Measurements from ENCODE around the gene SUPT4H1.
A peak's percentile ranks its signal among the peaks of the same experiment; 100 is the strongest.

SUPT4H1 gene

GRCh38 chr17:58351831-58352595 is at the start of gene SUPT4H1:
SUPT4H1 (minus strand) TSS chr17:58352201; CDS start chr17:58352135, 66 bp downstream.
- peak; percentile 95 for DNase-seq
- peaks cover 55% of the 10 kb centered on the region for H3K4me1 ChIP-seq (ENCODE audit: insufficient read depth, low read length)
- peaks cover 53% of the 10 kb centered on the region for H3K36me3 ChIP-seq (ENCODE audit: insufficient read depth, low read length)
- peaks cover 39% of the 10 kb centered on the region for H4K20me1 ChIP-seq (ENCODE audit: insufficient read depth, low read length)
- ATAC-seq (ENCODE audit: insufficient read depth, low read depth): peak; percentile 88
- peak; percentile 2 for TF ChIP-seq CTCF (IDR thresholded peaks at IDR 0.05; ENCODE audit: borderline replicate concordance, extremely low read depth, low read length, poor library complexity, severe bottlenecking)
- no peak for TF ChIP-seq EZH2 (IDR thresholded peaks at IDR 0.05; ENCODE audit: borderline replicate concordance, low read depth, low read length, severe bottlenecking)
- no peaks in the 10 kb centered on the region for H3K27me3 ChIP-seq (ENCODE audit: insufficient read depth, low read length, poor library complexity)
- peak within 1 kb of the TSS; percentile 94 for H3K27ac ChIP-seq (ENCODE audit: low read length)
- peaks cover 59% of the 10 kb centered on the region for H3K79me2 ChIP-seq (ENCODE audit: insufficient read depth, low read length)
- peak within 1 kb of the TSS; percentile 66 for H2AFZ ChIP-seq (ENCODE audit: low read depth, low read length)
- H3K9me3 ChIP-seq (ENCODE audit: insufficient read depth, low read length, severe bottlenecking): no peaks in the 10 kb centered on the region
- peak within 1 kb of the TSS; percentile 77 for H3K4me2 ChIP-seq (ENCODE audit: insufficient read depth, low read length)
- H3K4me3 ChIP-seq (ENCODE audit: low read depth in 1 of 2, low read length in 2 of 2): peak within 1 kb of the TSS; percentile 92 to 96
- peak within 1 kb of the TSS; percentile 75 for H3K9ac ChIP-seq (ENCODE audit: low read depth, low read length)

GRCh38 chr17:58401287-58401686 is 49.3 kb upstream of the SUPT4H1 start:
- no peak overlapping the region for H3K27ac ChIP-seq (ENCODE audit: low read length)
- H4K20me1 ChIP-seq (ENCODE audit: insufficient read depth, low read length): no peaks in the 10 kb centered on the region
- TF ChIP-seq EZH2 (IDR thresholded peaks at IDR 0.05; ENCODE audit: borderline replicate concordance, low read depth, low read length, severe bottlenecking) (no peak), CTCF (IDR thresholded peaks at IDR 0.05; ENCODE audit: borderline replicate concordance, extremely low read depth, low read length, poor library complexity, severe bottlenecking) (no peak)
- no peak overlapping the region for H3K4me3 ChIP-seq (ENCODE audit: low read depth in 1 of 2, low read length in 2 of 2)
- ATAC-seq (ENCODE audit: insufficient read depth, low read depth) (no peak), DNase-seq (no peak)
- no peak overlapping the region for H2AFZ ChIP-seq (ENCODE audit: low read depth, low read length)
- H3K27me3 ChIP-seq (ENCODE audit: insufficient read depth, low read length, poor library complexity): peaks cover 24% of the 10 kb centered on the region
- H3K79me2 ChIP-seq (ENCODE audit: insufficient read depth, low read length): no peaks in the 10 kb centered on the region
- H3K9me3 ChIP-seq (ENCODE audit: insufficient read depth, low read length, severe bottlenecking): no peaks in the 10 kb centered on the region
- no peak overlapping the region for H3K9ac ChIP-seq (ENCODE audit: low read depth, low read length)
- H3K4me2 ChIP-seq (ENCODE audit: insufficient read depth, low read length): no peak overlapping the region
- peaks cover 7% of the 10 kb centered on the region; the same call in 1 of the 2 replicates for H3K4me1 ChIP-seq (ENCODE audit: insufficient read depth, low read length)
- no peaks in the 10 kb centered on the region for H3K36me3 ChIP-seq (ENCODE audit: insufficient read depth, low read length)

GRCh38 chr17:58400826-58401225 is 48.8 kb upstream of the SUPT4H1 start:
- Histone ChIP-seq H3K9me3 (ENCODE audit: insufficient read depth, low read length, severe bottlenecking) (no peaks in the 10 kb centered on the region), H3K4me1 (ENCODE audit: insufficient read depth, low read length) (peaks cover 7% of the 10 kb centered on the region; the same call in 1 of the 2 replicates), H3K79me2 (ENCODE audit: insufficient read depth, low read length) (no peaks in the 10 kb centered on the region), H3K27ac (ENCODE audit: low read length) (no peak overlapping the region), H3K4me2 (ENCODE audit: insufficient read depth, low read length) (no peak overlapping the region), H3K4me3 (ENCODE audit: low read depth in 1 of 2, low read length in 2 of 2) (no peak overlapping the region), H2AFZ (ENCODE audit: low read depth, low read length) (no peak overlapping the region), H3K9ac (ENCODE audit: low read depth, low read length) (no peak overlapping the region), H3K27me3 (ENCODE audit: insufficient read depth, low read length, poor library complexity) (peaks cover 27% of the 10 kb centered on the region), H4K20me1 (ENCODE audit: insufficient read depth, low read length) (no peaks in the 10 kb centered on the region), H3K36me3 (ENCODE audit: insufficient read depth, low read length) (no peaks in the 10 kb centered on the region)
- no peak for DNase-seq
- no peak for ATAC-seq (ENCODE audit: insufficient read depth, low read depth)
- no peak for TF ChIP-seq EZH2 (IDR thresholded peaks at IDR 0.05; ENCODE audit: borderline replicate concordance, low read depth, low read length, severe bottlenecking)
- TF ChIP-seq CTCF (IDR thresholded peaks at IDR 0.05; ENCODE audit: borderline replicate concordance, extremely low read depth, low read length, poor library complexity, severe bottlenecking): no peak
